ENCODE measurements around the gene TERC. TPM values are rescaled to one million over a fixed set of nuclear protein-coding genes. Genes with fewer than 3 reads are reported as not detected.

TERC gene
- total RNA-seq, 1 donor: 230 TPM

DNA sequence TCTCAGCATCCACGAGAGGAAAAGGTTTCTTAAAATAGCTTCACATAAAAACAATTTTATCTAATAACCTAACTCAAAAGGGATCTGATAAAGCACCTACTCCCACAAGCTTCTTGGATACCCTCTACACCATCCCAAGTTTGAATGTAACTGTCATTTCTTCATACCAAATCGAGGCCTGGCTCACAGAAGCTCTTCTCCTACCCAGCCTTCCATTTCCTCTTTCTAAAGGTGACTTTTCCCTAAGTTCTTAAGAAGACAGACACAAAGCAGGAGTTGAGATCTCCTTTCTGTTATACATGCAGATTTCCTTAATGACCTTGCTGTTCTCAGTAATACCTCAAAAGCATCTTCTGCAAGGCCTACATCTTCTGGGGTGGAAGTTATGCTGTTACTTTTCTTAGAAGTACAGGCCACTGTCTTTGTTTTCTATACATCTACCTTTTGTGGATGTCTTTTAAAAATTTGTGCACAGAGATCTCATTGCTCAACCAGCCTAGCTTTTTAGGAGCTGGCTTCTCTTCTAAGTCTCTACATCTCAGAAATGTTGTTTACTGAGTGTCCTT is 44.5 kb upstream of the TERC start:
- DNase-seq (ENCODE audit: low read depth): no peak
- TF ChIP-seq, protein P1, sequence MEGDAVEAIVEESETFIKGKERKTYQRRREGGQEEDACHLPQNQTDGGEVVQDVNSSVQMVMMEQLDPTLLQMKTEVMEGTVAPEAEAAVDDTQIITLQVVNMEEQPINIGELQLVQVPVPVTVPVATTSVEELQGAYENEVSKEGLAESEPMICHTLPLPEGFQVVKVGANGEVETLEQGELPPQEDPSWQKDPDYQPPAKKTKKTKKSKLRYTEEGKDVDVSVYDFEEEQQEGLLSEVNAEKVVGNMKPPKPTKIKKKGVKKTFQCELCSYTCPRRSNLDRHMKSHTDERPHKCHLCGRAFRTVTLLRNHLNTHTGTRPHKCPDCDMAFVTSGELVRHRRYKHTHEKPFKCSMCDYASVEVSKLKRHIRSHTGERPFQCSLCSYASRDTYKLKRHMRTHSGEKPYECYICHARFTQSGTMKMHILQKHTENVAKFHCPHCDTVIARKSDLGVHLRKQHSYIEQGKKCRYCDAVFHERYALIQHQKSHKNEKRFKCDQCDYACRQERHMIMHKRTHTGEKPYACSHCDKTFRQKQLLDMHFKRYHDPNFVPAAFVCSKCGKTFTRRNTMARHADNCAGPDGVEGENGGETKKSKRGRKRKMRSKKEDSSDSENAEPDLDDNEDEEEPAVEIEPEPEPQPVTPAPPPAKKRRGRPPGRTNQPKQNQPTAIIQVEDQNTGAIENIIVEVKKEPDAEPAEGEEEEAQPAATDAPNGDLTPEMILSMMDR (IDR thresholded peaks at IDR 0.05; ENCODE audit: insufficient read depth, low read length): no peak
- no peak overlapping the region for H3K4me3 ChIP-seq (ENCODE audit: low read depth, low read length)

DNA sequence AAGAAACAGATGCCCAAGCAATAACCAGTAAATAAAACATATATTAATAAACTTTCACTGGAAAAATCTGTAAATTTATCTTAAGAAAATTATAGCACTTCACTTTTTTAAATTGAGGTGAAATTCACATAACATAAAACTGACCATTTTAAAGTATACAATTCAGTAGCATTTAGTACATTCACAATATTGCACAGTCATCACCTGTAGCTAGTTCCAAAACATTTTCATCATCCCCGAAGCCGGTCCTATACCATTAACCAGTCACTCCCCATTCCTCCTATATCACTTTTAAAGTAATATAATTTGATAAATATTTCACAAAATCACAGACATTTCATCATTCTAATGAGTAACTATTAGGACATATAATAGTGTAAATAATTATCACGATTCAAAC is 39.8 kb upstream of the TERC start:
- TF ChIP-seq, protein P1 (IDR thresholded peaks at IDR 0.05; ENCODE audit: insufficient read depth, low read length): no peak
- DNase-seq (ENCODE audit: low read depth): no peak
- H3K4me3 ChIP-seq (ENCODE audit: low read depth, low read length): no peak overlapping the region

DNA sequence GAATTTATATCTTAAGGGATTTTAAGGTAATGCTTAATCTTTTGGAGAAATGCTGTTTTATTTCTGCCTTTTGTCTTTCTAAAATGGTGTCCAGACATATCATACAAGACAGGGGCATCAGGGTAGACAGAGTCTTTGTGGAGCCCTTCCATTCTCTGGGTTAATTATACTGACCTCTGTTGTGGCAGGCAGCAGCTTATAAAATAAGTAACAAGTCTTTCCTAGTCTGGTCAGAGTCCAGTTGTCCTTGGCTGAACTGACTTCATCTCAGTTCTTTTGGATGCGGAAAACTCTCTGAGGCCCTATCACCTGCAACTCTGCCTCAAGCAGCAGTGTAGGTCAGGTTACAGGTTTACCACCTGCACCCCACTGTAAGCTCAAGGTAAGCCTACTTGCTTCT is 27.5 kb upstream of the TERC start:
- TF ChIP-seq, protein P1 (IDR thresholded peaks at IDR 0.05; ENCODE audit: insufficient read depth, low read length): no peak
- DNase-seq (ENCODE audit: low read depth): no peak

DNA sequence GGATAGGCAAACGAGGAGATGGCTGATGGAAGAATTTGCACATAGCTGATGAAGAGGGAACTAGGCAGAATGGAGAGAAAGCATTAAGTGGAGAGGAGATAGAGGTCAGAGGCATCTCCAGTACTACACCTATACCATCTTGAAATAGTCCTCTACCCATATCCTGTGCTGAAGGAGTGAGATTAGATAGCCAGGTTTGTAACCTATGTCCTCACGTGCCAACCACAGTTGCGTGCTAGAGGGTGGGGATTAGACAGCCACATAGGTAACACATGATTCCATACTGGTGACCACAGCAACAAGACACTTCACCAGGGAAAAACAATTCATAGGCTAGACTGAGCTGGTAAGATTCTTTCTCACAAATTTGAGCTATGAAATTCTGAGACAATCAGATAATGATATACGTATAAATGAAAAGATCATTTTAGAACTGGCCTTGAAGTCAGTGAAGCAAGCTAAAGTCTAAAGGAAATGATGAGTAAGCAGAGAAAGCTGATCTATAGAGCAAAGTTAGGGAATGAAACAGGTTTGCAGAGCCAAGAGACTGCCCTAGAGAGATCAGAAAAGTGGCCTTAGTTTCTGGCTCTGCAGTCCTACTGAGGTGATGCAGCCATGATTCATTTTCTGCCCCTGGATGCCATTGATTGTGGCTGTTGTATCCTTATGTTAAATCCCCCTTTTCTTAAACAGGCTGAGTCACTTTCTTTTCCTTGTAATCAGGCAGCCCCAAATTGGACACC is 26.0 kb upstream of the TERC start:
- DNase-seq (ENCODE audit: low read depth): peak; percentile 37
- TF ChIP-seq, protein P1 (IDR thresholded peaks at IDR 0.05; ENCODE audit: insufficient read depth, low read length): no peak

More for the DNA sequence above, 27.5 kb upstream of the TERC start:
- no peak overlapping the region for H3K4me3 ChIP-seq (ENCODE audit: low read depth, low read length)

DNA sequence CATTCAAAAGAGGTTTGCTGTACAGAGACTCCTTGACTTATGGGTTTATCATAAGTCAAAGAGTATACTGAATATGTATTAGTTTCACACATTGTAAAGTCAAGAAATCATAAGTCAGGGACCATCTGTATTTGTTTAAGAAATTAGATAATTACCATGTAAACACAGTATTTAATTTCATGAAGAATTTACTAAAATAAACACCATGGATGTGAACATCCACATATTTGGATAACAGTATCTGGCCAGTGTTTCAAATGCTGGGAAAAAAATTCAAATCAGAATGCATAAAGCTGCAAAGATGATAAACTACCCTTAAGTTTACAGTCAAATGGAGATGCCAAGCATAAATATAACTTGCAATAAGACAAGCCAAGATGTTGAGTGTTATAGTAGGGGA is 25.4 kb upstream of the TERC start:
- TF ChIP-seq, protein P1 (IDR thresholded peaks at IDR 0.05; ENCODE audit: insufficient read depth, low read length): no peak
- DNase-seq (ENCODE audit: low read depth): no peak
- no peak overlapping the region for H3K4me3 ChIP-seq (ENCODE audit: low read depth, low read length)

More for the DNA sequence above, 26.0 kb upstream of the TERC start:
- no peak overlapping the region for H3K4me3 ChIP-seq (ENCODE audit: low read depth, low read length)

DNA sequence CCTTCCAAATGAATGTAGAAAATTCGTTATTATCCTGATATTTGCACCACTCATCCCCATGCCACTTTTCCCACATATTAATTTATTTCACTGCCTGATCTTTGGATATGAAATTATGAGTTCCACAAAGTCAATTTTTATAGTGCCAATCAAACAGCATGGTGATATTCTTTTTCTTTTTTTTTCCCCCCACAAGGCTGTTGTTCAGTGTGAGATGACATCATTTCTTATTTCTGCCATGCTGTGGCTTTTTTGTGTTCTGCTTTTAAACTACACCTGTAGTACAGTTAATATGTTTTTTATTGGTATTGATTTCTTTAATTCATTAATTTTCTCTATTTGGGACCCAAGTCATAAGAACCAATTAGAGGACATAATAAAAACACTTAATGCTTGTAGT is 22.9 kb upstream of the TERC start:
- no peak for DNase-seq (ENCODE audit: low read depth)
- no peak overlapping the region for H3K4me3 ChIP-seq (ENCODE audit: low read depth, low read length)
- TF ChIP-seq, protein P1 (IDR thresholded peaks at IDR 0.05; ENCODE audit: insufficient read depth, low read length): no peak
